HG03520 (cell line): ENCODE results near the gene CD300E.
"Not testable (repeated sequence)": the region's sequence is repeated elsewhere in the genome, so short reads cannot be mapped to it uniquely, and the experiment has no call there.

Experiments
- ATAC-seq: cut with Tn5 transposase; IDR thresholded peaks from one replicate; pipeline ENCODE4 v1.9.1; 2021; ENCODE audit warnings: mild to moderate bottlenecking, moderate library complexity; ENCODE audit not compliant: unreplicated experiment

Gene CD300E

DNA sequence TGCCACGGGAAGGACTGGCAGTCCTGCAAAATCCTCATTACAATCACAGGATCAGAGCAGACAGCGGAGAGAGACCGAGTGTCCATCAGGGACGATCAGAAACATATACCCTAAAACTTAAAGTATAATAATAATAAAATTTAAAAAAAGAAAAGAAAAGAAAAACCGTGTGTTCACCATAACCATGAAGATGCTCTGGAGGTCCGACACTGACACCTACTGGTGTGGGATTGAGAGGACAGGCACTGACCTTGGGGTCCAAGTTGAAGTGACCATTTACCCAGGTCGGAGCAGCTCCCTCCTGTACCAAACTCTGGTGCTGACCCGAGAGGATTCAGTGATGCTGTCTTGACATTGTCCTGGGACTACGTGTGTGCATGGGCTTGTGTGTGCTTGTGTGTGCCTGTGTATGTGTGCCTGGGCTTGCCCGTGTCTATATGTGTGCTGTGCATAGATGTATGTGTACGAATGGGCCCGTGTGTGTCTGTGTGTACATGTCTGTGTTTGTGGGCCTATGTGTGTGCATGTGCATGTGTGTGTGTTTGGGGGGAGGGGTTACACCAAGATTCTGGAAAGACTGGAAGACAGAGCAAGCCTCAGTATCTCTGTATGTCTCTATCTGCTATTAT, 21.5 kb downstream of the CD300E start:
- ATAC-seq: no peak

DNA sequence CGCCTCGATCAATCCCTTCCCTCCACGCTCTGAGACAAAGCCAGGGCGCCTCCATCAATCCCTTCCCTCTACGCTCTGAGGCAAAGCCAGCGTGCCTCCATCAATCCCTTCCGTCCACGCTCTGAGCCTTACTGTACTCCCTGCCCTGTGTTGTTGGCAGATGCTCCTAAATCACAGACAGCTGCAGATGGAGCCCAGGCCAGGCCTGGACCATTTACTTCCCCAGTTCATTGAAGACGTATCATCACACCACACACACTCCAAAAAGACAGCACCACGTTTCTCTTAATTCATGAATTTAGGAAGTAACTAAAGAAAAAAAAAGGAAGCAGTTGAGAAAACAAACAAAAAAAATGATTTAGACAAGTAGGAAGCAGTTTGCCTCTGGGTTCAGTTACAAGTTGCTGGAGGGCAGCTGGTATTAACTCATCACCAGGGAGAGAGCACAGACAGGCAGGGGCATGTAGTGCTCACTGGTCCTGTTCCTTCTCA, 24.0 kb downstream of the CD300E start:
- no peak for ATAC-seq

DNA sequence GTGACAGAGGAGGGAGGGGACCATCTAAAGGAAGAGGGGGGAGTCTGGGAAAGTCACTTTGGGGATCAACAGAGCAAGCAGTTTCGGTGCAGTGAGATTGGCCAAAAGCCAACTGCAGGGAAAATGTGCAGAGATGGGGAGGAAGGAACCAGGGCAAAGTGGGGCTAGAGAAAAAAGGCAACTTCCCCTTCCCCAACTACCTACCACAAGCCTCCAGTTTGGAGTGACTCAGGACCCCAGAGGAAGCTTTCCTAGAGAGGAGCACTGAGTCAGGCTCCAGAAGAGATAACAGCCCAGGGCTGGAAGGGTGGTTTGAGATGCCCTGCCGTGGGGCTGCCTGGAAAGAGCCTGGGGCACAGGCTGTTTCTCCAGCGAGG, 24.5 kb downstream of the CD300E start:
- no peak for ATAC-seq

DNA sequence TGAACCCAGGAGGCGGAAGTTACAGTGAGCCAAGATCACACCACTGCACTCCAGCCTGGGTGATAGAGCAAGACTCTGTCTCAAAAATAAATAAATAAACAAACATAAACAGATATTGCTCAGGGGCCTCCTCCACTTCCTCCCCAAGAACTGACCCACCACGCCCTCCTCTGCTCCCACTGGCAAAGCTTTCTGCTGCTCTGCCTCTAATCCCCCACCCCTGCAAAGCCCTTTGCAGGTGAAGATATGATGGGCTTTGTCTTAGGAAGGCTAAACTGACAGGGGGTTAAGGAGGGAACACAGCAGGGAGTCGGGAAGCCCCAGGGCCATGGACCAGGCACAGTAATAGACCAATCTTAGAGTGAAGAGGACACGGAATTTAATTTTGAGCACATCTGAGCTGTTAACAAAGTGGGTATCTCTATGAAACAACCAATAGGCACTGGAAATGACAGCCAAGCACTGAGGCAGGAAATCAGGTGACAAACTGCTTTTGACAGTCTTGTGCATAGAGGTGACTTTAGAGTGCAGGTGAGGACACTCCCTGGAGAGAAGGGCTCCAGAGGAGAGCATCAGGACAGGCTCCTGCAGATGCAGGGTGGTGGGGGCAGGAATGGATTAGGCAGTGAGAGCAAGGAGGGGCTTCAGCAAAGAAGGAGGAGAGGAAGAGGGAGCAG, 25.1 kb downstream of the CD300E start:
- ATAC-seq: no peak

DNA sequence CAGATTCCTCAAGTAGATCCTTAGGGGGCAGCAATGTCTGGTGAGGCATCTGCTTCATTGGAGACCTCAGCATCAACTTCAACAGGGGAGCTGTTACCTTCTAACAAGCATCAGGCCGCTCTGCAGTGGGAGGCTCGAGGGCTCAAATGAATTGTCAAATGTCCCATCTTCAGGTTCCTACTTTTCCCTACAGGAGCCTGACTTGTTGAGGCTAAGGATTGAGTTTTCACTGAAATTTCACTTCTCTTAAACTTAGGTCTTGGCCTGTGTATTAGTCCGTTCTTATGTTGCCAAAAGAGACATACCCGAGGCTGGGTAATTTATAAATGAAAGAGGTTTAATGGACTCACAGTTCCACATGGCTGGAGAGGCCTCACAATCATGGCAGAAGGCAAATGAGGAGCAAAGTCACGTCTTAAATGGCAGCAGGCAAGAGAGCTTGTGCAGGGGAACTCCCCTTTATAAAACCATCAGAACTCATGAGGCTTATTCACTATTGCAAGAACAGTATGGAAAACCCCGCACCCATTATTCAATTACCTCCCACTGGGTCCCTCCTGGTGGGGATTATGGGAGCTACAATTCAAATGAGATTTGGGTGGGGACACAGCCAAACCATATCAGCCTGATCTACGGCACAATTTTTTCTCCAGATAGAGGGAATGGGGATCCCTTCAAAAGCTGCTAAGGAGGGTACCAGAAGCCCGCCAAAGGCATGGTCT, 26.3 kb downstream of the CD300E start:
- ATAC-seq: no peak

DNA sequence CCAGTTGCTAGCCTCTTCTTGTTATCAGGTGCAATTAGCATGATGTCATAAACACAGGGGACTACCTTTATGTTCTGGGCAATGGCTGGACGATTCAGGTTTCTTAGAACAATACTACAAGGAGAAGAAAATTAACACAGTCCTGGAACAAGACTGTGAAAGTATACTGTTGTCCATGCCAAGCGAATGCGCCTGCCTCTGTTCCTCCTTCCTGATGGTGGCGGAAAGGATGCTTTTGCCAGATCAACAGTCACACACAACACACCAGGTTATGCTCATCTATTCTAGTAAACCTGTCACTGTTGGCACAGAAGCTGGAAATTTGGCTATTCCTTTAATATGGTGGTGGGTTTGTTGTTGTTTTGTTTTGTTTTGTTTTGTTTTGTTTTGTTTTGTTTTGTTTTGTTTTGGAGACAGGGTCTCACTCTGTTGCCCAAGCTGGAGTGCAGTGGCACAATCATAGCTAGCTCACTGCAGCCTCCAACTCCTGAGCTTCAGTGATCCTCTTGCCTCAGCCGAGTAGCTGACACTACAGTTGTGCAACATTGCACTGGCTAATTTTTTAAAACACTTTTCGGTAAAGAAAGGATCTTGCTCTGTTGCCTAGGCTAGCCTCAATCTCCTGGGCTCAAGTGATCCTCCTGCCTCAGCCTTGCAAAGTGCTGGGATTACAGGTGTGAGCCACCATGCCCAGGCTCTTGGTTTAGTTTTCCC, 28.3 kb downstream of the CD300E start:
- ATAC-seq: no peak

DNA sequence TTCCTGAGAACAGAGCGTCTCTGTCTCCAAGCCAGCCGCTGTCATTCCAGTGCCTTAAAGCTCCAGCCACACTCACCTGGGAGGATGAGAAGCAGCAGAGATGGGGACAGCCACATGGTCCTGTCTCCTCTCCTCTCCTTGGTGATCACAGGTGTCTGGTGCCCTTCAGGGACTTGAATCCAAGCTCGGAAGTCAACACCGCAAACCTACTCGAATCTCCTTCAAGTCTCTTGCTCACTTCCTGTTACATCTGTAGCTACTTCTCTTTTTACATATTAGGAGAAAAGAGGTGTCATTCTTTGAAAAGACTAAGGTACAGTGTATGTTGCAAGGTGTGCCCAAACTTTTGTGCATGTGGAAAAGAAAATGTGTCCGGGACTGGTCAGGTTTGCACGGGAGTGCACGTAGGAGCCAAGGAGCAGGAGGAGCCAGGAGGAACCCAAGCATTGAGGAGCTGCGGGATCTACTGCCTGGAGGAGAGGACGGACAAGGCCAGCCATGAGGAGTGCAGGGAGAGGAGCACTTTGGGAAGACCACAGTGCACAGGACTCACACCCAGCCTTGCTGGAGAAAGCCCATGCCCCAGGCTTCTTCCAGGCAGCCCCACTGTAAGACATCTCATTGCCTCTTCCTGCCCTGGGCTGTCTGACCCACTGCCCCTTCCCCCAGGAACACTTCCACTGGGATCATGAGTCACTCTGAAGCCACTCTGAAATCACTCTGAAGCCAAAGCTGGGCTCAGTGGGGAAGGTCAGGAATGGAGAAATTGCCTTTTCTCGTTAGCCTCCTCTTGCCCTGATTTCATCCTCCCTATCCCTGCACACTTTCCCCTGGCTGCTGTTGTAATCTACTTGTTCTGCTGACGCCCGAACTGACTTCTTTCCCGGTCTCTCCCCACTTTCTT, 31.2 kb downstream of the CD300E start, which contains the start of gene CD300LD:
TSS of gene CD300LD (minus strand) at position 197 of the 904 bp plus-strand sequence. CDS start at position 116, 81 bp downstream.
- no peak for ATAC-seq

DNA sequence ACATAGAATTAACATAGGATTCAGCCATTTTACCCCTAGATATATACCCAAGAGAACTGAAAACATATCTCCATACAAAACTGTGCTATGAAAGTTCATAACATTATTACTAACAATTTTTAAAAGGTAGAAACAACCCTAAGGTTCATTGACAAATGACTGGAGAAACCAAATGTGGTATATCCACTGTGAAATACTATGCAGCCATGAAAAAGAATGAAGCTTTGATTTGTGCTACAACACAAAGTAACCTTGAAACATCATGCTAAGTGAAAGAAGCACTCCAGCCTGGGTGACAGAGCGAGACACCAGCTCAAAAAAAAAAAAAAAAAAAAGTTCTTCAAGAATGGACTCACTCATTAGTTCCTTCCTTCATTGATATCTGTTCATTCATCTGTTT, 32.0 kb downstream of the CD300E start:
- no peak for ATAC-seq

DNA sequence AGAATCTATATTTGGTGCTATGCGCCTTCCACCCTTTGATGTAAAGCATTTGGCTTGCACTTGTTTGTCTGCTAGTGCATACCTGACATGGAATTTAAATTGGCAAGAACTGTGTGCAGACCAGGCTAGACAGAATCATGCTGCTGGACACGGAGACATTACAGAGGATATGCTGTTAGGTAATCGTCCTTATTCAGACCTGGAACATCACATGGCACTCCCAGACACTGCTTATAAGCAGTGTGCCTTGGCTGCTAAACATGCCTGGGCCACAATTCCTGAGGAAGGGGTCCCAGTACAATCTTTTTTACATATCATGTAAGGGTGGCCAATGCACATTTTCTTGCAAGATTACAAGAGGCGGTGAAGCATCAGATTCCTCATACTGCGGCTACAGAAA, 37.8 kb downstream of the CD300E start:
- no peak for ATAC-seq

DNA sequence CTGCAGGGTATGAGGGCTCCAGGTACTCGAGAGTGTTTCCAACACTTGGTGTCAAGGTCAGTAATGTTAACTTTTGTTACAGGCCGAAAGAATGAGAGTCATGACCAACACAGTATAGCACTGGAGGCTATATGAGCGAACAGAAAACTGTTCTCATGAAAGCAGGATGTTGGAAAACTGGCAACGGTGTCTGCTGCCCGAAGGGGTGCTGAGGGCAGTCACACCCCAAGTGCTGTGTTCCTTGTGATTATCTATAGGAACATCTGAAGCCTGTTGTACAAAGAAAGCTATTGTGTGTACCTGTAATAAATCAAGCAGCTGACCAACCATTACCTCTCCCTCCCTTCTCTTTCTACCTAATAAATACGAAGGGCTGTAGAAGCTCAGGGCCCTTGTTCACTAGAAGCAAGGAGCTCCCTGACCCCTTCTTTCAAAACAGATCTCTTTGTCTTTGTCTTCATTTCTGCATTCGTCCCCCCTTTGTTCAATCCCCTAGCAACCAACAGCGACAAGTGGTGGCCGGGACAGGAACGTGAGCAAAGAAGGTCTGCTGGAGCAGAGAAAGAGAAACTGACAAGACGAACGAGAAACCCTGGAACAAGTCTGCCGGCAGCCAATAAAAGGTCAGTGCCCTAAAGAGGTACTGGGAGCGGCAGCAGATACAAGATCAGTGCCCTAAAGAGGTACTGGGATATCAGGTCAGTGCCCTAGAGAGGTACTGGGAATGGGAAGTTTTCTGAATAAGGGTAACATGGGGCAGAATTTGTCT, 39.1 kb downstream of the CD300E start:
- ATAC-seq: no peak

DNA sequence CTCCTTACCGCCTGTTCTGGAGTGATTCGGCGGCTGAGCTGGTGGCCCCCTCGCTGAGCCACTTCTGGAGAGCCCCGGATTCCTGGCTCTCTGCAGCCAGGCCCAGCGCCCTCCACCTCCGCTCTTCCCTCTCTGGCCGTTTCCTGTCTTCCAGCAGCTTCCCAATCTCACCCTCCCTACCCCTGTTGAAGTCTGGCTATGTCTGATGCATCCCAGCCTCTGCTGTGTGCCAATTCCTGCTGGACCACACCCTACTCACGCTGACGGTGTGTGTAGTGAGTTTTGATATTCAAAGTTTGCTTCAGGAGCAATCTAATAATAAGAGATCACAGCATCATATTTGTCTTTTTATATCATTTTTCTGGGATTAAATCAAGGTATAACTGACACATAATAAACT, 40.9 kb downstream of the CD300E start:
- ATAC-seq: no peak

DNA sequence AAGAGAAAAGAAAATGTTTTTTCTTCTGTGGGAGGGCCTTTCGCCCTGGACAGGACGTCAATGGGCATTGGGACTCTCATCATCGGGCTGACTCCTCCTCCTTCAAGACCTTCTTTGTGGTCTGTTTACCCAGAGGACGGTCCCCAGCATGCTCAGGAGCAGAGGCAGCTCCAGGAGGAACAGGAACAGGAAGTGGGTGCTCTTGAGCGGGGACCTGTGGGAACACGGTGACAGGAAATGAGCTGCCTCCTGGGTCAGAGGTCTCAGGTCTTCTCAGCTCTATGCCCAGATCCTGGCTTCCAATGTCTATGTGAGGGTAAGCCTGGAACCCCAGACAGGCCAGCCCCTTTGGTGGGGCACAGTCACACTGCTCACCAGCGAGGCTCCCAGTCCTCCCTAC, 43.6 kb downstream of the CD300E start:
- ATAC-seq: no peak

DNA sequence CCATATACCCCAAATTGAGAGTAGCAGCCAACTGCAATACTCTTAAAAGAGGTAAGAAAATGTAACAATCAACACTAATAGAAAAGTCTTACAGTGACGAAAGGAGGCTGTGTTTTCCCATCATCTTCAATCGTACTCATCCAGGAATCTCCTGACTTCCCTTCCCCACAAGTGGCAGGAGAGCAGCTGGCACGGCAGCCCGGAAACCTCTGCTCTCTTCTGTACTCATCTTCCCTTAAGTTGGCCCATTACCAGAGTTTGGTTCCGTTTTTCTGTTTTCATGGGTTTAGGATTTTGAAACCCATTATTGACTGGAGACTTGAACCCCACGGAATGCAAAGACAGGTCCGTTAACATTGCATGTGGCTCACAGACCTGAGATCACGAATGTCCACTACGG, 44.6 kb downstream of the CD300E start:
- no peak for ATAC-seq

DNA sequence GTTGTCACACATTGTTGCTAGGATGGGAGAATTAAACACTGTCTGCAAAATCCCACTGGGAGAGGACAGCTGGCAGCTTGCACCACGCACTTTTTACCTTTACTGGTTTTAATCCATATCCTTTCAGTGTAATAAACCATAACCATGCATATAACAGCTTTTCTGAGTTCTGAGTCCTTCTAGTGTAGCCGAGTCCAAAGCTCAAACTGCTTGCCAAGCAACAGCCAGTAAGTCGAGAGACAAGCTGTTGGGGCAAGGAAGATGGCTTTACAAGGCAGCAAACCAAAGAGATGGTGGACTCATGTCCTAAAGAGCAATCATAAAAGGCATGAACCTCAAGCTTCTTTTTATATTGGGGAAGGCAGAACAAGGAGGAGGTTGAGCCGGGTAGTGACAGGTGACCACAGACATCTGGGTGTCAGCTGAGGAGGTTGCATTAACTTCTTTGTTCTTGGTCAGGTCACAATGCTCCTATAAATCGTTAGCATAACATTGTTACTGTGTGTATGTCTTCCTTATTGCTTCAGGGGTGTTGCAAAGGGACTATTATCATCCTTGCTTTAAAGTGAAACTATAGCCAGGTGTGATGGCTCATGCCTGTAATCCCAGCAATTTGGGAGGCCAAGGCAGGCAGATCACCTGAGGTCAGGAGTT, 48.9 kb downstream of the CD300E start:
- ATAC-seq: no peak

DNA sequence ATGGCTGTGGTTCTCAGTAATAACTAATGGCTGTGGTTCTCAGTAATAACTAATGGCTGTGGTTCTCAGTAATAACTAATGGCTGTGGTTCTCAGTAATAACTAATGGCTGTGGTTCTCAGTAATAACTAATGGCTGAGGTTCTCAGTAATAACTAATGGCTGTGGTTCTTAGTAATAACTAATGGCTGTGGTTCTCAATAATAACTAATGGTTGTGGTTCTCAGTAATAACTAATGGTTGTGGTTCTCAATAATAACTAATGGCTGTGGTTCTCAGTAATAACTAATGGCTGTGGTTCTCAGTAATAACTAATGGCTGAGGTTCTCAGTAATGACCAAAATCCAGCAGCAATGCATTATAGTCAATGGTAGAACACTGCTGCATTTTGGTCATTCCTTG, 49.9 kb downstream of the CD300E start:
- ATAC-seq: not testable (repeated sequence)

DNA sequence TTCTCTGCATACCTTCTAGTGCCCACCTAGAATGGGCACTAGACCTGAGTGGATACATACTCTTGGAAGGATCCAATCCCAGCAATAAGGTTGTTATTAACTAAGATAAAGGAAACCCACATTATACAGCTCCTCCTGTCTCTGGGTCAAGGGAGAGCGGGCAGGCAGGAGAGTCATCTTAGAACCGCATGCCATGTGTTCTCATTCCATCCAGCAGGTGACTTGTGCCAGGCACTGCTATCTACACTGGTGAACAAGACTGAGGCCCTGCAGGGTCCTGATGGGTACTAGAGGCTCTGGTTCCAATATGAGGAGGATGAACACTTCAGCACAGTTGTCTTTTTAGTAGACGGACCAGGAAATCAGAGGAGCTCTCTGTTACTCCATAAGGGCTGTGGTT, 50.4 kb downstream of the CD300E start:
- ATAC-seq: no peak

DNA sequence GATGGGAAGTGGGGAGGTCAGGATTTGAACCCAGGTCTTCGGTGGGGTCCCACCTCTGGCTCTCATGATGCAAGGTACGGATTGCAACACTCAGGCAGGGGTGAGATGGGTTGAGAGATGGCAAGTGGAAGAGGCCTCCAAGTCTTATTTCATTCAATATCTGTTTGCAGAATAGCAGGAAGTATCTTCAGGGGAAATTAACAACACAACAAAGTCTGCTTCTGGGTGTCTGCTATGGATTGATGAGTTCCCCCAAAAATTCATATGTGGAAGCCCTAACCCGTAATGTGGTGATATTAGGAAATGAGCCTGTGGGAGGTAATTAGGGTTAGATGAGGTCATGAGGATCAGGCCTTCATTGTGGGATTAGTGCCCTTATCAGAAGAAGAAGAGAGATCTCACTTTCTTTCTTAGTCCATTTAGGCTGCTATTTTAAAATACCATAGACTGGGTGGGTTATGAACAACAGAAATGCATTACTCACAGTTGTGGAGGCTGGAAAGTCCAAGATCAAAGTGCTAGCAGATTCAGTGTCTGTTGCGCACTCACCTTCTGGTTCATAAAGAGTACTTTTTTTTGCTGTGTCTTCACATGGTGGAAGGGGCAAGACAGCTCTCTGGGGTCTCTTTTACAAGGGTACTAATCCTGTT, 51.8 kb downstream of the CD300E start:
- ATAC-seq: no peak
